CD4-positive, alpha-beta T cell treated with Interleukin-17A for 1 hour (primary cell): ENCODE measurements around the gene GOLGA3.
"Not testable (repeated sequence)": the region's sequence is repeated elsewhere in the genome, so short reads cannot be mapped to it uniquely, and the experiment has no call there.

Experiments
- DNase-seq: peaks from one replicate; pipeline ENCODE4 v3.0.0-alpha.2; 2020

Gene GOLGA3

DNA sequence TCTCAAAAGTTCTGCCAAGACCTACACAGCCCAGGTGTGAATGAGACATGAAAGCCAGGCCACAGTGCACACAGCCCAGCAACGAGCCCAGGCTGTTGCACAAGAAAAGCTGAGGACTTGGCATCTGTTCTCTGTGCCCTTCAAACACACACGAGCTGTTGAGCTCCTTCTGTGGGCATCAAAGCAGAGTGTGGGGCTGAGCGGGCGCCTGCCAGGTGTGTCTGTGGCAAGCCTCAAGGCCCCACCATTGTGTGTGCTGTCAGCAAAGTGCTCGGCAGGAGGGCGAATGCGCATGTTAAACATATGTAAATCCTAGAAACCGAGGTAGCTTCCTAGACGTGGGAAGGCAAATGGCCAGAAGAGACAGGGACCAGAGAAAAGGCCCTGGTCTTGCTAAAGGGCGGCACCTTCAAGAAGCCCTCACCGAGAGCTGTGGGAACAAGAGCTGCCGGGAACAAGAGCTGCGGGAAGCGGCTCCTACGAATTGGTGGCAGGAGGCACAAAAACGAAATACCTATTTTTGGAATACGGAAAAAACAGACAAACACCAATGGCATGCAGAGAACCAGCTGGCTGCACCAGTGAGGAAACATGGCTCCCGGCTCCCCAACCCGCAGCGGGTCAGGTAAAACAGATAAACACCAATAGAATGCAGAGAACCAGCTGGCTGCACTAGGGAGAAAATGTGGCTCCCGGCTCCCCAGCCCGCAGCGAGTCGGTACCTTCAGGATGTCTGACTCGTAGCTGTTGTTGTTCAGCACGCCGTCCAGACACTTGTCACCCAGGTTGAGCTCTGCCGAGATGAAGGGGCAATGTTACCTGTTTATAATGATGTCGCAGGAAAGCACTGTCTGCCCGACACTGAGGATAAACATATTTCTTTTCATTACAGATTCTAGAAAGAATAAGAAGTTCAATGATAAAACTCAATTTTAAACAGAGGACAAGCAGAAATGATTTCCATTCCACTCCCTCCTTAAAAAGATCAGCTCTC is 19.0 kb upstream of the GOLGA3 start:
- DNase-seq: no peak

DNA sequence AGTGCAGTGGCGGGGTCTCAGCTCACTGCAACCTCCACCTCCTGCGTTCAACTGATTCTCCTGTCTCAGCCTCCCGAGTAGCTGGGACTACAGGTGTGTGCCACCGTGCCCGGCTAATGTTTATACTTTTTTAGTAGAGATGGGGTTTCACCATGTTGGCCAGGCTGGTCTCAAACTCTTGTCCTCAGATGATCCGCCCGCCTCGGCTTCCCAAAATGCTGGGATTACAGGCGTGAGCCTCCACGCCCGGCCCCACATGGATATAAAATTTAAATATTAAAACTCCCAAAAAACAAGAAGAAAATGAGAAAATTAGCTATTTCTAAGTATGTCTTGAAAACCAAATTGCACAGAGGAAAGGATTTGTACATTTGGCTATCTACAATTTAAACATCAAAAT is 16.0 kb upstream of the GOLGA3 start:
- not testable (repeated sequence) for DNase-seq

DNA sequence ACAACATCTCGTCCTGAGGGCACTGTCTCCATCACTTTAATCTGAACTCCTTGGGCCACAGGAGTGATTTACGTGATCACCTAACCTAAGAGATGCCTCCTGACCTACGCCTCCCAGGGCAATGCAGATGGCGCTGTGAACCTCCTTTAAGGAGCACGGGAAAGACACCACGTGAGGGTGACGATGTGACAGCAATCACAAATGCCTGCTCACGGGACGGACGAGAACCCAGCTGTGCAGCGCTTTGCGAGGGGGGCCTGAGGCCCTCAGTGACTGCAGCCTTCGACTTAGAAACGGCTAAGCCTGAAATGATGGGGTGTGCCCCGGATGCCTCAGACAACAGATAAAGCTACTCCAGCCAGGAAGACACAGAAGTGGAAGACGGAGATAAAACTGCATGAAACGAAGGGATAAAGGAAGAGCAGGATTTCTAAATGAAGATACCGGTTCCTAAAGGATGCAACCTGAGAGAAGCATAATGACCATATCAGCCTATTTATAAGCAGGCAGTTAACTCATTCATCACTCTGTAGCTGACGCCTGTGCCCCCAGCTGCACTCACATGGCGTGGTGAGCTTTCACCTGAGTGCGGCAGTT is 13.9 kb upstream of the GOLGA3 start:
- DNase-seq: no peak

DNA sequence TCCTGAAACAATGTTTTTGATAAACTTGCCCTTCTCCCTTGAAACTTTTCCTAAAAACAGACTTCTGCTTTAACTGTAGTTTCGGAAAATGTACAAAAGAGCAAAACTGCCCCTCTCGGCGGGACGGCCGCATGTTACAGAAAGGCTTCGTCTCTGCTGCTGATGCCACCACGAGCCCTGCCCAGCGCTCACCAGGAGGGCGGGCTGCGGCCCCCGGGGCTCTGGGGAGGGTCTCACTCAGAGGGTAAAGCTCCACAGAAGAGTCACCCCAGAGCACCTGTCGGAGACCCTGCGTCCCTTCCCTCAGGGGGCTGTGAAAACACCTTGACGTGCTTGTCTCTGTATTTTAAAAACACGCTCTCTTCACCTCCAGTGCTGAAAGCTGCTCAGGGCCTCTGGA is 12.5 kb upstream of the GOLGA3 start:
- DNase-seq: no peak

DNA sequence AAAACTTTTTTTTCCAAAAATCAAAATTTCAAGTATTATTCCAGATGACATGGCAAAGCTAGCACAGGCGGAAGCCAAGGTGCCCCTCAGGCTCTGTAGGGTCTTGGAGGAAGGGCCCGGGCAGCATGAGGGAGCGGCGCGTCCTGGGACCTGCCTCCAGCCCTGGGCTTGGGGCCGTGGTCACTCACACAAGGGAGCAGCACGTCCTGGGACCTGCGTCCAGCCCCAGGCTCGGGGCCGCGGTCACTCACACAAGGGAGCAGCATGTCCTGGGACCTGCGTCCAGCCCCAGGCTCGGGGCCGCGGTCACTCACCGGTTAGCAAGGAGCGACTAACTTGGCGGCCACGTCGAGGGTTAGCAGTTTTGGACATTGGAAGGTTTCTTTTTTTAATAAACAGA is 11.9 kb upstream of the GOLGA3 start:
- no peak for DNase-seq

DNA sequence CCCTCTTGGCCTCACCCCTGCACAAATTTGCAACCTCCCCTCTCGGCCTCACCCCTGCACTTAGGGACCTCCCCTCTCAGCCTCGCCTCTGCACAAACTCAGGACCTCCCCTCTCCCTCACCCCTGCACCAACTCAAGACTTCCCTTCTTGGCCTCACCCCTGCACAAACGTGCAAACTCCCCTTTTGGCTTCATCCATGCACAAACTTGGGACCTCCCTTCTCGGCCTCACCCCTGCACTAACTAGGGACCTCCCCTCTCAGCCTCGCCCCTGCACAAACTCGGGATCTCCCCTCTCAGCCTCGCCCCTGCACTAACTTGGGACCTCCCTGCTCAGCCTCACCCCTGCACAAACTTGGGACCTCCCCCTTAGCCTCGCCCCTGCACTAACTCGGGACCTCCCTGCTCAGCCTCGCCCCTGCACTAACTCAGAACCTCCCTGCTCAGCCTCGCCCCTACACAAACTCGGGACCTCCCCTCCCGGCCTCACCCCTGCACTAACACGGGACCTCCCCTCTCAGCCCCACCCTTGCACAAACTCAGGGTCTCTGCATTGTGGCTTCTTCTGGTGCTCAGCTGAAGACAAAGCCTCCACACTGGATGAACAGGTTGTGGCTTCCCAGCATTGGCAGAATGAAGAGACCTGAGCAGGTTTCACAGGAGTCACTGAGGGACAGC is 11.0 kb upstream of the GOLGA3 start:
- no peak for DNase-seq

DNA sequence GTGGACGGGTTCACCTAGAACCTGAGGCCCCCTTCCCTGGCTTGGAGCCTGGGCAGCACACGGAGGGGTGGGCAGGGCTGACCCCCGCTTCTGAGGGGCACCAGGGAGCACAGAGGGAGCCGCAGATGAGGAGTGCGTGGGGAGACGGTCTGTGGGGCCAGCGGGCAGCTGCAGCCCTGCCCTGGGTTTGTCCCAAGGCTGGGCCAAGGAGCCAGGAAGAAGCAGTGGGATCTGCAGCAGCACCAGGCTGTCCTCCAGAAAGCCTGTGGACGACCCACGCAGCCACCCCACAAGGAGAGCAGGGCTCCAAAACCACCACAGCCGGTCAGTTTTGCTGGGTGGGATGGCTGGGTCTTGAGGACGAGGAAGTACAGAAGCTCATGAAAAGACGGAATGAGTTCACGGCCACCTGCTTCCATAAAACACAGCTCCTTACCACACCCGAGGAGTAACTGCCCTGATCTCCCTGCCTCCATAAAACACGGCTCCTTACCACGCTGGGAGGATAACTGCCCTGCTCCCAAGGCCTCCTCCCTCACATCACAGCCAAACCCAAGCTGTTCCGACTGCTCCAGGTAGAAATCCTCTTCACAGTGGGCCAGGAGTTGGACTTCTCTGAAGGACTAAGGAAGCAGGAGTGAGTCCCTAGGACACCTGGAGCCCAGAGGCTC is 9.9 kb upstream of the GOLGA3 start:
- DNase-seq: no peak

DNA sequence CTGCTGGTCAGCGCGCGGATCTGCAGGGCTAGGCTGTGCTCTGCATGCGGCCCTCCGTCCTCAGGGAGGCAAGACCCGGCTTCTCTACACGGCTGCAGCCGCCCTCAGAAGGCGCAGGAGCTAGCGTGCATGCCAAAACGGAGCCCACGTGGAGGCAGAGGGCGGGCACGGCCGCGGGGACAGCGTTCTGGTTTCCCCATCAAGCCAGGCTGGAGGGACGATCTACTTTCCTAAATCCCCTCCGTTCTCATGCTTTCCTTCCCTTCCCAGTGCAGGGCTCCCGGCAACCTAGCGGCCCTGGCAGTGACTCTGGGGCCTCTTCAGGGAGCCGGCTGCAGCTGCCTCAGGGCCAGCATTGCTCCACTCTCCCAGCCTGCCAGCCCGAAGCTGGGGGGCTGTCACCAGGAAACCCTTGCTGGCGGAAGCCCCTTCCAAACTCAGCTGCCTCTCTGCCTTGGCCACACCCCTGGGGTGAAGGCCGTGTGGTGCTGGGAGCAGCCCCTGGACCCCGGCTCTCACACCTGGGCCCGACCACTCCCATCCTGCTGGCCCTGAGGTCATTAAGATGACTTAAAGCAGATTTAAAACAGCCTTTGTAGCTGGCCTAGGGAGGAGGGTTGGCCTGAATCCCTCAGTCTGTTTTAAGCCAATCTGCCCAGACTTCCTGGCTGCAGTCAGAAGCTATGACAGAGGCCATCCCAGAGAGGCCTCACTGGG is 9.2 kb upstream of the GOLGA3 start:
- no peak for DNase-seq

DNA sequence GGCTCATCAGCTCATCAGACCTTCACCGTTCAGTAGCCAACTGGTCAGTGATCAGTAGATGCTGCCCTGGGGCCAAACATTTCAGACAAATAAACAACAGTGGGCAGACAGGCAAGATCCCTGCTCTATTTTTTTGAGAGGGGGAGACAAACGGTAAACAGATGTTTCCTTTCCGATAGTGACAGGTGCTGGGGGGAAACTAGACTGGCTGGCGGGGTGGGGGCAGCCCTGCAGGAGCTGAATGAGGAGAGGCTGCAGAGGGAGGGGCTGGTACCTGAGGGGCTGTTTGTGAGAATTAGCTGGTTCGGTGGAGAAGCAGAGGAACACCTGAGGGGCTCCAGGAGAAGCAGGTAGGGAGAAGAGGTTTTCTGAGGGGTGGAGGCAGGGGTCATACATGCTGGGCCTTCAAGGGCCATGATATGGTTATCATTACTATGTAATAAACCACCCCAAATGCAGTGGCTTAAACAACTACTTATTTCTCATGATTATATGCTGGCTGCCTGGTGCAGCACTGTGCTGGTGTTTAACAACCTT is 8.2 kb upstream of the GOLGA3 start:
- DNase-seq: no peak

DNA sequence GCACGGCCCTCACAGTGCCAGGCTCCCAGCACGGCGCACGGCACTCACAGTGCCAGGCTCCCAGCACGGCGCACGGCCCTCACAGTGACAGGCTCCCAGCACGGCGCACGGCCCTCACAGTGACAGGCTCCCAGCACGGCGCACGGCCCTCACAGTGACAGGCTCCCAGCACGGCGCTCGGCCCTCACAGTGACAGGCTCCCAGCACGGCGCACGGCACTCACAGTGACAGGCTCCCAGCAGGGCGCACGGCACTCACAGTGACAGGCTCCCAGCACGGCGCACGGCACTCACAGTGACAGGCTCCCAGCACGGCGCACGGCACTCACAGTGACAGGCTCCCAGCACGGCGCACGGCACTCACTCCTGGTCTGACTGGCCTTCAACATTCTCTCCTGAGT is 7.6 kb upstream of the GOLGA3 start:
- not testable (repeated sequence) for DNase-seq

DNA sequence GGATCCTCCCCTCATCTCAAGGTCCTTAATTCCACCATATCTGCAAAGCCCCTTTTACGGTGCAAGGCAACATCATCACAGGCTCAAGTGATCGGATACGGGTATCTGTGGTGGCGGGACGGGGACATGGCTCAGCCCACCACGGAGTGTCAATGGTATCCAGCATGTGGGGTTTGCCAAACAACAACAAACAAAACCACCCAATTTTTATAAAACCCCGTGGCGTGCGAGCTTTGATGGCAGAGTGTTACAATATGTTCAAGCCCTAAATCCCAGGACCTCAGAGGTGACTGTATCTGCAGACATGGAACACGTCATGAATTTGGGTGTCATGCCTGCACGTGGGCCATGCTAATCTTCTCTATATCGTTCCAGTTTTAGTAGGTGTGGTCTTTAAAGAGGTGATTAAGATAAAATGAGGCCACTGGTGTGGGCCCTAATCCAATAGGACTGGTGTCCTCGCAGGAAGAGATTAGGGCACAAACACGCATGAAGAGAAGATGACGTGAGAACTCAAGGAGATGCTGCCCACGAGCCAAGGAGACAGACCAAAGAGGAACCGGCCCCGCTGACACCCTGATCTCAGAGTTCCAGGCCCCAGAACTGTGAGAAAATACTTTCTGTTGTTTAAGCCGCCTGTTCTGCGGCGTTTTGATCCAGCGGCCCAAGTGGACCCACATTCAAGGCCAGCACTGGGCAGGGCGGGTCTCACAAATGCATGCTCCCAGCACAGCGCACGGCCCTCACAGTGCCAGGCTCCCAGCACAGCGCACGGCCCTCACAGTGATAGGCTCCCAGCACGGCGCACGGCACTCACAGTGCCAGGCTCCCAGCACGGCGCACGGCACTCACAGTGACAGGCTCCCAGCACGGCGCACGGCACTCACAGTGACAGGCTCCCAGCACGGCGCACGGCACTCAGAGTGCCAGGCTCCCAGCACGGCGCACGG is 6.7 kb upstream of the GOLGA3 start:
- no peak for DNase-seq

DNA sequence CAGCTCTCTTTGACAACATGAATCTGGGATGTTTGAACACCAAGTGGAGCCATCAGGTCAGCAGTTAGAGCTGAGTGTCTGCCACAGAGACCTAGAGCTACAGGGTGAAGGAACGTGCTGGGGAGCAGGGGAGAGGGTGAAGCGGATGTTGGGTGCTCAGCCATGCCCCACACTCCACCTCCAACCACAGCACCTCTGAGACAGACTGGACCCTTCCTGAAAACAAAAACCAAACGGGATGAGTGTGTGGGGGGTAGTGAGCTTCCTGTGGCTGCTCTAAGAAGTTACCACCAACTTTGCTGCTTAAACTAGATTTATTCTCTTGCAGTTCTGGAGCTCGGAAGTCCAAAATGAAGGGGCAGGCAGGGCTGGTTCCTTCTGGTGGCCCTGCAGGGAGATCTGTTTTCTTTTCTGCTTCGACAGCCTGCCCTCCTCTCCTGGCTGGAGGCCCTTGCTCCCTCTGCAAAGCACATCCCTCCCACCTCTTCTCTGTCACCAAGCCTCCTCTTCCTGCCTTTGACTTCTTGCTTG is 5.6 kb upstream of the GOLGA3 start:
- peak; percentile 16 for DNase-seq

DNA sequence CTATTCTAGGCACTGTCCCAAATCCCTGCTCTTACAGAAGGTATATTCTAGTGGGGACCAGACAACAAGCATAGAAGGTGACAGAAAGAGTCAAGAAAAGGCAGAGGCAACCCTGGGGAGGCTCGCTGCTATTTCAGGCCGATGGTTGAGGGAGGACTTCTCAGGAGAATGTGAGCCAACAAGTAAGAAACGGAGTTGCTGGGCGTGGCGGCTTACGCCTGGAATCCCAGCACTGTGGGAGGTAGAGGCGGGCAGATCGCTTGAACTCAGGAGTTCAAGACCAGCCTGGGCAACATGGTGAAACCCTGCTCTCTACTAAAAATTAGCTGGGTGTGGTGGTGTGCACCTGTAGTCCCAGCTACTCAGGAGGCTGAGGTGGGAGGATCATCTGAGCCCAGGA is 4.7 kb upstream of the GOLGA3 start:
- no peak for DNase-seq

DNA sequence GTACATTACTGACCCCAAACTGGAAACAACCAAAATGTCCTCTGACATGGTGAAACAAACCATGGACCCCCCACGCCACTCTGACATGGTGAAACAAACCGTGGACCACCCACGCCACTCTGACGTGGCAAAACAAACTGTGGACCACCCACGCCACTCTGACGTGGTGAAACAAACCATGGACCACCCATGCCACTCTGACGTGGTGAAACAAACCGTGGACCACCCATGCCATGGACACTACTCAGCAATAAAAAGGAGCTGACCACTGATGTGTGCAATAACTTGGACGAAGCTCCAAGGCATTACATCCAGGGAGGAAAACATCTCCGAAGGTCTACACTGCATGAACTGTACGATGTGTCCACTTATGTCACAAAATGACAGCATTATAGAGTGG is 3.1 kb upstream of the GOLGA3 start:
- DNase-seq: no peak

DNA sequence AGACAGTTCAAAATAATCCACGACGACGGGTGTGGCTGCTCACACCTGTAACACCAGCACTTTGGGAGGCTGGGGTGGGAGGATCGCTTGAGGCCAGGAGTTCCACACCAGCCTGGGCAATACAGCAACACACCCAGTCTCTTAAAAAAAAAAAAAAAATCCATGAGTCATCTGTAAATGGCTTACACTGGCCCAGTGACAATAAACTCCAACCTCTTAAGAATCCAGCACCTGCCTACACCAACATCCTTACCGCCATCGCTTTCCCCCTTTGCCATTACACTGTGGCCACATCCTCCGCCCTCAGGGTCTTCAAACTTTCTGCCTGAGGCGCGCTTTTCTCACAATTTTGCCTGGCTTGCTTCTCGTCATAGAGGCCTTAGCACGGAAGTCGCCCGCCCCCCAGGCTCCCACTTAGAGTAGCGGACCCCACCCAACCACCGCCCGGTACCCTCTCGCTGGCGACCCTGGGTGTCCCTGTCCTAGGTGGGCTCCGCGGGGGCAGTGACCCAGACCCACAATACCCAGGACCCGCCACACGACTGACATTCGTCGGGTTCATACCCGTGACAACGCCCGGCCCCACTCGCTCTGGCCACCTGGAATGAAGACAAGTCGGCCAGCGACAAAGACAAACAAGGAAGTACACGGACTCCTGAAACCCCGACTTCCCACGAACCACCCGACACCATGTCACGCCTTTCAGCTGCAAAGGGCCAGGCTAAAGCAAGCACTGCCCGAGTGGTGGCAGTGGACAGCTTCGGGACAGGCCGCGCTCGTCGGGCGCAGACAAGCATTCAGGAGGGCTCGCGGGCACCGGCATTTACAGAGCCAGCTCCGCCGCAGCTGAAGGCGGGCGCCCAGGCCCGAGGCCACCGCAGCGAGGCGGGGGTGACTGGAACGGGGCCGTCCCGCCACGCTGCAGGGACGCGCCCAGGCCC is 636 bp downstream of the GOLGA3 start:
- no peak for DNase-seq

DNA sequence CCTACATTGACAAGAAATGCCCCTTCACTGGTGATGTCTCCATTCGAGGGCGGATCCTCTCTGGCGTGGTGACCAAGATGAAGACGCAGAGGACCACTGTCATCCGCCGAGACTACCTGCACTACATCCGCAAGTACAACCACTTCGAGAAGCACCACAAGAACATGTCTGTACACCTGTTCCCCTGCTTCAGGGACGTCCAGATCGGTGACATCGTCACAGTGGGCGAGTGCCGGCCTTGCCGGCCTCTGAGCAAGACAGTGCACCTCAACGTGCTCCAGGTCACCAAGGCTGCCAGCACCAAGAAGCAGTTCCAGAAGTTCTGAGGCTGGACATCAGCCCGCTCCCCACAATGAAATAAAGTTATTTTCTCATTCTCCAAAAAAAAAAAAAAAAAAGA is 2.8 kb downstream of the GOLGA3 start:
- DNase-seq: no peak

DNA sequence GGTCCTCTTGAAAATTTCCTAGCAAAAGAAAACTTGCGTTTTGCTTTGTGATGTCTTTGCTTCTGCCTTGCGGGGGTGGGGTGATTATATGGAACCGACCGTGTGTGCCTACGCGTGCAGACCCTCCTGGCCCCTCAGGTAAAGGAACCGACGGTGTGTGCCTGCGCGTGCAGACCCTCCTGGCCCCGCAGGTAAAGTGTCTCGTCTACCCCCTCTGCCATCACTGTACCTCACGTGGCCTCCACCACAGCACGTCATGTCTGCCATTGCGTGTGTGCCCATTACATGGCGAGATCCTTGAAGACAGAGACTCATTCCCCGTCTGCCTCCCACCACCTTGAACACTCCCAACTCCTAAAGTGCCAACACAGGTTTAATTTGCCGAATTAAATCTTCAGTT is 3.6 kb downstream of the GOLGA3 start:
- DNase-seq: no peak

DNA sequence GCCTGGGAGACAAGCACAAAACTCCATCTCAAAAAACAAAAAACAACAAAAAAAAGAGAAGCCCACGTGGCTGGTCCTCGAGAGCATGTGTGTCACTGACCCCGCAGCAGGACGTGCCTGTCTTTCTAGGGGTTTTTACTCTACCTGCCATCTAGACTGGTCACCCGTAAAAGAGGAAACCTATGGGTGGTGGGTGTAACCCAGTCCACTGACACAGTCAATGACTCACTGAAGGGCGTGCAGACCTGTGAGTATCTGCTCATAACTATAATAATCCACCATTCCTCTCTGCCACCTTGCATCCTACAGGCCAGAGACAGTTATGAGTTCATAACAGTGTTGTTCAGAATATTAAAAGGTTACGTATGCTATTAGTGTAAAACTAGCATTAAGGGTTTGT is 4.6 kb downstream of the GOLGA3 start:
- DNase-seq: no peak

DNA sequence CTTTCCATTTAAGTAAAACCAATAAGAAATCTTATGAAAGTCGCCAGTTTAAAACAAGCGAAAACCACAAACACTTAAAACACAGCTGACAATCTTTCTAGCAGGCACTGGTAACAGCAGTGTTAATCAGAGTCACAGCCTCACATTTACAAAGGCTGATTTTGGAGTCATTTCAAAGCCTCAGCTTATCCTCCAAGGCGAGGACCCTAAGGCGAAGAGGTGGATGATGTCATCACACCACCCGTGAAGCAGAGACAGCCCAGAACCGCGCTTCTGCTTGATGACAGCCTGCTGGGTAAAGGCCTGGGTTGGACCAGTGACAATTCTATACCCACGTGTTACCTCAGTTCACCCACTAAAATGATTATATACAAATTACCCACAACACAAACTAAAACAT is 10.1 kb downstream of the GOLGA3 start:
- DNase-seq: peak; percentile 24

DNA sequence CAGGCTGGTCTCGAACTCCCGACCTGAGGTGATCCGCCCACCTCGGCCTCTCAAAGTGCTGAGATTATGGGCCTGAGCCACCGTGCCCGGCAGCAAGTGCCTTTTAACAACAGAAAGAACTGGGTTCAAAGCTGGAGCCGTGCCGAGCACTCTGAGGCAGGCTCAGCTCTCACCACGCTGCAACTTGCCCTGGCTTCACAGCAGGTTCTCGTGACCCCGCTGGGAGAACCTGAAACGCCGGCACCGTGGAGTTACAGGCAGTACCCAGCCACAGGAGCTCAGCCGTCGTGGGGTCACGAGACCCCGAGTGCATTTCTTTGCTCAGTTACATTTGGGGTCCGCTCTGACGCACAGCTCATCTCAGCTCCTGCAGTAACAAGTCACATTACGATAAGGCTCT is 14.4 kb downstream of the GOLGA3 start:
- DNase-seq: no peak
